Hepatocyte (in vitro differentiated cells): Measurements from ENCODE around the gene HILPDA. TPM values are rescaled to one million over a fixed set of nuclear protein-coding genes. Genes with fewer than 3 reads are reported as not detected.
"Not testable (repeated sequence)": the region's sequence is repeated elsewhere in the genome, so short reads cannot be mapped to it uniquely, and the experiment has no call there.

Experiments
- DNase-seq: peaks from one replicate; pipeline ENCODE4 v3.0.0-alpha.2; 2016; ENCODE audit warnings: low spot score
- H2AFZ ChIP-seq: fragments of 200-600 bp; sonication (generic); 2 replicates; pipeline ENCODE4 v1.6.0; 2016; ENCODE audit warnings: antibody characterized with exemption, mild to moderate bottlenecking
- H3K27ac ChIP-seq: fragments of 200-600 bp; sonication (generic); 2 replicates; pipeline ENCODE4 v1.5.1; 2016; ENCODE audit warnings: mild to moderate bottlenecking
- H3K27me3 ChIP-seq: fragments of 200-600 bp; sonication (generic); 2 replicates; pipeline ENCODE4 v1.6.1; 2016
- H3K36me3 ChIP-seq: fragments of 200-600 bp; sonication (generic); replicated peaks from 2 replicates; pipeline ENCODE4 v1.5.1; 2016; ENCODE audit warnings: low read depth; ENCODE audit not compliant: insufficient read depth
- H3K4me1 ChIP-seq: fragments of 200-600 bp; sonication (generic); 2 replicates; pipeline ENCODE4 v1.5.1; 2016; ENCODE audit warnings: mild to moderate bottlenecking, moderate library complexity; ENCODE audit not compliant: insufficient read depth
- H3K4me2 ChIP-seq: fragments of 200-600 bp; sonication (generic); 2 replicates; pipeline ENCODE4 v1.6.0; 2016
- H3K4me3 ChIP-seq: fragments of 200-600 bp; sonication (generic); 2 replicates; pipeline ENCODE4 v1.5.1; 2016; ENCODE audit warnings: mild to moderate bottlenecking
- H3K79me2 ChIP-seq: fragments of 200-600 bp; sonication (generic); 2 replicates; pipeline ENCODE4 v1.6.0; 2017; ENCODE audit warnings: mild to moderate bottlenecking
- H3K9me2 ChIP-seq: fragments of 200-600 bp; sonication (generic); replicated peaks from 2 replicates; pipeline ENCODE4 v1.6.0; 2017; ENCODE audit warnings: mild to moderate bottlenecking; ENCODE audit not compliant: insufficient read depth
- H3K9me3 ChIP-seq: fragments of 200-600 bp; sonication (generic); 2 replicates; pipeline ENCODE4 v1.5.1; 2016; ENCODE audit warnings: low read depth, mild to moderate bottlenecking
- H4K20me1 ChIP-seq: fragments of 200-600 bp; sonication (generic); 2 replicates; pipeline ENCODE4 v1.6.0; 2016; ENCODE audit warnings: mild to moderate bottlenecking; ENCODE audit not compliant: insufficient read depth, poor library complexity, severe bottlenecking
- EZH2 ChIP-seq: fragments of 200-600 bp; sonication (generic); IDR thresholded peaks from 2 replicates; pipeline ENCODE4 v1.6.1; 2016; ENCODE audit warnings: antibody characterized with exemption, mild to moderate bottlenecking, borderline replicate concordance
- EZH2phosphoT487 ChIP-seq: fragments of 200-600 bp; sonication (generic); IDR thresholded peaks from one replicate; pipeline ENCODE4 v1.6.1; 2018; ENCODE audit warnings: antibody characterized with exemption, mild to moderate bottlenecking, low read depth, moderate library complexity; ENCODE audit not compliant: unreplicated experiment, severe bottlenecking
- WGBS: methylation state at CpG from one replicate; pipeline ENCODE4 v1.1.6; 2016; ENCODE audit warnings: low lambda C conversion rate; ENCODE audit errors: missing lambda C conversion rate; 5-methylcytosine and 5-hydroxymethylcytosine counted together
- polyA plus RNA-seq: library from polyadenylated mRNA; unstranded; fragments of >200 nt; fragmentation: Nextera tagmentation; extraction: Ambion mirVana; gene quantifications from 2 replicates; pipeline ENCODE4 v1.2.1, GENCODE V29; 2016
- total RNA-seq: library from RNA; depleted of rRNA; stranded (reverse); fragments of >200 nt; gene quantifications from 2 replicates; pipeline ENCODE4 v1.2.3, GENCODE V29; 2014
- TF ChIP-seq, protein P1 (sequence below): fragments of 200-600 bp; sonication (generic); IDR thresholded peaks from 2 replicates; pipeline ENCODE4 v1.5.1; 2016; ENCODE audit warnings: antibody characterized with exemption, mild to moderate bottlenecking; ENCODE audit not compliant: poor library complexity

HILPDA gene
- total and polyA plus RNA-seq, 2 experiments from 2014 or later = 18.0 to 44.2 TPM

DNA sequence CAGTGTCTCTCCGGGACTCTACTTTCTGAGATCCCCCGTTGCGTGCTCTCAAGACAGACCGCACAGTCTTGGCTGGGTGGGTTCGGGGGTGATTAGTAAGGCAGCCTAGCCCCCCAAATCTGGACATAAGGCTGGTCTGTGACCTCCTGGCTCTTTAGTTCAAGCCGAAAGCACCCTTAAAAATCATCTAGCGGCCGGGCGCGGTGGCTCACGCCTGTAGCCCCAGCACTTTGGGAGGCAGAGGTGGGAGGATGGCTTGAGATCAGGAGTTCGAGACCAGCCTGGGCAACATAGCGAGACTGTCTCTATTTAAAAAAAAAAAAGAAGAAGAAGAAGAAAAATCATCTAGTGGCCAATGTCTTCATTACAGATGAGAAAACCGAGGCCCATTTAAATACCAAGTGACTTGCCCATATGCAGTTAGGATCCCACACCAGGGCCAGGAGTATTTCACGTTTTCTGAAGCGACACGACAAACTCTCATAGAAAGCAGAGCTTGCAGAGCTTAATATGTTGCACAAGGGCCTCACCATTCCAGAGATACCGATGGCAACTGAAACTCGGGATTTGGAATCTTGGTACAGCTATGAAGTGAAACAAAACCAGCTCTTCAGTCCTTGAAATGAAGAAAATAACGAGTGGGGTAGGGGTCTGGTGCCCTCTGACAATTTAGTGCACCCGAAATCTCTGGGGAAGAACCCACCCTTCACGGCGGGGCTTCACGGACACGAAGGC lies 703 bp upstream of the HILPDA start:
- peak; percentile 41 for DNase-seq
- H3K9me2 ChIP-seq = no peaks in the 10 kb centered on the region
- no peaks in the 10 kb centered on the region for H3K9me3 ChIP-seq
- H3K27me3 ChIP-seq = no peaks in the 10 kb centered on the region
- no peaks in the 10 kb centered on the region for H3K36me3 ChIP-seq
- no peak for TF ChIP-seq EZH2phosphoT487
- TF ChIP-seq, protein P1, sequence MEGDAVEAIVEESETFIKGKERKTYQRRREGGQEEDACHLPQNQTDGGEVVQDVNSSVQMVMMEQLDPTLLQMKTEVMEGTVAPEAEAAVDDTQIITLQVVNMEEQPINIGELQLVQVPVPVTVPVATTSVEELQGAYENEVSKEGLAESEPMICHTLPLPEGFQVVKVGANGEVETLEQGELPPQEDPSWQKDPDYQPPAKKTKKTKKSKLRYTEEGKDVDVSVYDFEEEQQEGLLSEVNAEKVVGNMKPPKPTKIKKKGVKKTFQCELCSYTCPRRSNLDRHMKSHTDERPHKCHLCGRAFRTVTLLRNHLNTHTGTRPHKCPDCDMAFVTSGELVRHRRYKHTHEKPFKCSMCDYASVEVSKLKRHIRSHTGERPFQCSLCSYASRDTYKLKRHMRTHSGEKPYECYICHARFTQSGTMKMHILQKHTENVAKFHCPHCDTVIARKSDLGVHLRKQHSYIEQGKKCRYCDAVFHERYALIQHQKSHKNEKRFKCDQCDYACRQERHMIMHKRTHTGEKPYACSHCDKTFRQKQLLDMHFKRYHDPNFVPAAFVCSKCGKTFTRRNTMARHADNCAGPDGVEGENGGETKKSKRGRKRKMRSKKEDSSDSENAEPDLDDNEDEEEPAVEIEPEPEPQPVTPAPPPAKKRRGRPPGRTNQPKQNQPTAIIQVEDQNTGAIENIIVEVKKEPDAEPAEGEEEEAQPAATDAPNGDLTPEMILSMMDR = no peak
- TF ChIP-seq EZH2 = no peak
- H3K4me2 ChIP-seq = peak overlapping the region; percentile 94
- H3K4me1 ChIP-seq = peaks cover 24% of the 10 kb centered on the region
- peak overlapping the region; percentile 59 for H2AFZ ChIP-seq
- H3K27ac ChIP-seq = peak overlapping the region; percentile 99
- H3K79me2 ChIP-seq = peaks cover 40% of the 10 kb centered on the region
- 60% methylated on average over 25 of the region's 25 CpGs for WGBS
- peak overlapping the region; percentile 88 for H3K4me3 ChIP-seq
- H4K20me1 ChIP-seq = no peaks in the 10 kb centered on the region

DNA sequence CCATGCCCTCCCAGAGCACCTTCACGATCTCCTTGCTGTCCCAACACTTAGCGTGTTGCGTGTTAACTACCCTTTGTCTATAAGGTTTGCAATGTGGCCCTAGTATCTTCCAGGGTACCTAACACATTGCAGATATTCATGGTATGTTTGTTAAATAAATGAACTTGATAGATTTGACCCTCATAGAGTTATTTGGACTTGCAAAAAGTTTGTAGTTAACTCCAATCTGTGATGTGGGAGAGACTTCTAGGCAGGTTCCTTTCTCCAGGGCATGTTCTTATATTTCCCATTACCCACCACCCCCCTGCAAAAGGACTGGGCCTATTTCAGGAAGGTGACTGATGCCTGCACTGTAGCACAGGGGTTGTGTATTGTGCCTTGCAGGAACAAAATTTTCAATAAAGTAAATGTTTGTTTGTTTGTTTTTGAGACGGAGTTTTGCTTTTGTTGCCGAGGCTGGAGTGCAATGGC lies 612 bp downstream of the HILPDA start:
- no peaks in the 10 kb centered on the region for H3K9me3 ChIP-seq
- H2AFZ ChIP-seq = peak overlapping the region; percentile 59
- no peaks in the 10 kb centered on the region for H3K36me3 ChIP-seq
- peak overlapping the region; percentile 94 for H3K4me2 ChIP-seq
- peak overlapping the region; percentile 88 for H3K4me3 ChIP-seq
- H3K79me2 ChIP-seq = peaks cover 51% of the 10 kb centered on the region
- H3K4me1 ChIP-seq = peaks cover 24% of the 10 kb centered on the region
- DNase-seq = no peak
- H3K9me2 ChIP-seq = no peaks in the 10 kb centered on the region
- whole genome bisulfite sequencing = 6% methylated on average over 5 of the region's 5 CpGs
- no peaks in the 10 kb centered on the region for H4K20me1 ChIP-seq
- no peak for TF ChIP-seq EZH2phosphoT487
- TF ChIP-seq EZH2 = no peak
- TF ChIP-seq, protein P1 = no peak
- H3K27me3 ChIP-seq = no peaks in the 10 kb centered on the region
- H3K27ac ChIP-seq = peak overlapping the region; percentile 99

DNA sequence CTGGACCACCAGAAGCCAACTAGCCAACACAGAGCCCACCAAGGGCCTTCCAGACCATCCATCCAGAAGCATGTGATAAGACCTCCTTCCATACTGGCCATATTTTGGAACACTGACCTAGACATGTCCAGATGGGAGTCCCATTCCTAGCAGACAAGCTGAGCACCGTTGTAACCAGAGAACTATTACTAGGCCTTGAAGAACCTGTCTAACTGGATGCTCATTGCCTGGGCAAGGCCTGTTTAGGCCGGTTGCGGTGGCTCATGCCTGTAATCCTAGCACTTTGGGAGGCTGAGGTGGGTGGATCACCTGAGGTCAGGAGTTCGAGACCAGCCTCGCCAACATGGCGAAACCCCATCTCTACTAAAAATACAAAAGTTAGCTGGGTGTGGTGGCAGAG lies 1.7 kb downstream of the HILPDA start:
- not testable (repeated sequence) for H3K9me3 ChIP-seq, H3K9me2 ChIP-seq, H3K27ac ChIP-seq, H4K20me1 ChIP-seq, DNase-seq, H3K36me3 ChIP-seq, H2AFZ ChIP-seq, H3K4me3 ChIP-seq, H3K27me3 ChIP-seq
- Histone ChIP-seq H3K4me2 (peak overlapping the region; percentile 94), H3K4me1 (peaks cover 24% of the 10 kb centered on the region), H3K79me2 (peaks cover 55% of the 10 kb centered on the region)
- 88% methylated on average over 6 of the region's 6 CpGs for WGBS

DNA sequence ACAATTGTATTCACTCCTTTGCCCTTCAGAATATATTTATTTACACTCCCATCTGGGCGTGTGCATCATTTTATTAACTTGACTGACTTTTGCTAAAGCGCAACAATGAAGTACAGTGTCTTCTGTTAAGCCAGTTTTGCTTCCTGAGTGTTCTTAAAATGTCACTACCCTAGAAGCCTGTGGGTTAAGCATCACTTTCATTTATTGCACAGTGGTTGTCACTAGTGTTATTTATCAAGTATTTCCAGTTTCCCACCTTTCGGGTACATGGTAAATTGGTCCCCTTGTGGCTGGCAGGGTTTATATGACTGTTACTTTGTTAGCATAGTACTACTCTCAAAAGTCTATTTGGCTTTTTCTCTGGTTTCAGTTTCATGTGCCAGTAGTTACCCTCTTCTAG lies 3.3 kb downstream of the HILPDA start:
- H3K9me2 ChIP-seq = no peaks in the 10 kb centered on the region
- H2AFZ ChIP-seq = no peak overlapping the region
- peaks cover 57% of the 10 kb centered on the region for H3K79me2 ChIP-seq
- no peak overlapping the region for H3K4me3 ChIP-seq
- 82% methylated on average over 3 of the region's 3 CpGs for WGBS
- no peak for TF ChIP-seq EZH2phosphoT487
- TF ChIP-seq EZH2 = no peak
- TF ChIP-seq, protein P1 = no peak
- DNase-seq = no peak
- H3K27me3 ChIP-seq = no peaks in the 10 kb centered on the region
- H3K27ac ChIP-seq = no peak overlapping the region
- H3K9me3 ChIP-seq = no peaks in the 10 kb centered on the region
- no peaks in the 10 kb centered on the region for H3K36me3 ChIP-seq
- peak overlapping the region; percentile 94 for H3K4me2 ChIP-seq
- no peaks in the 10 kb centered on the region for H4K20me1 ChIP-seq
- H3K4me1 ChIP-seq = peaks cover 19% of the 10 kb centered on the region
